Natural killer cell treated with Interleukin-12 subunit alpha and Interleukin-12 subunit beta and Interleukin-15 and Interleukin-18, amount 100 ng/mL, for 72 hours (primary cell): Measurements from ENCODE around the gene PIM3. TPM values are rescaled to one million over a fixed set of nuclear protein-coding genes. Genes with fewer than 3 reads are reported as not detected.

Experiments used
- ATAC-seq, 2 donors: fragments of 150-1000 bp; cut with Tn5 transposase in 1 of 2; sonication (Bioruptor Pico), chemical (Tn5 transposase) in 1 of 2; 2 replicates each; pipeline ENCODE4 v1.10.0; 2021
- DNase-seq: peaks from one replicate; pipeline ENCODE4 v3.0.0; 2022; ENCODE audit warnings: low spot score
- H3K27ac Mint-ChIP-seq, 2 donors: 1 replicate in 1 of 2; 2 replicates in 1 of 2; pipeline ENCODE4 v1.8.0; 2022; ENCODE audit warnings: mixed read lengths in 2 of 2, mild to moderate bottlenecking in 1 of 2, moderate library complexity in 1 of 2
- H3K27me3 Mint-ChIP-seq, 2 donors: 1 replicate in 1 of 2; 2 replicates in 1 of 2; pipeline ENCODE4 v1.8.0; 2022; ENCODE audit warnings: mixed read lengths in 2 of 2
- H3K36me3 Mint-ChIP-seq: one replicate; pipeline ENCODE4 v1.8.0; 2022; ENCODE audit warnings: mixed read lengths
- H3K4me1 Mint-ChIP-seq, 2 donors: 1 replicate in 1 of 2; 2 replicates in 1 of 2; pipeline ENCODE4 v1.8.0; 2022; ENCODE audit warnings: low read depth in 2 of 2, mixed read lengths in 2 of 2, mild to moderate bottlenecking in 1 of 2
- H3K4me3 Mint-ChIP-seq: one replicate; pipeline ENCODE4 v1.8.0; 2022; ENCODE audit warnings: mixed read lengths
- H3K9me3 Mint-ChIP-seq: 2 replicates; pipeline ENCODE4 v1.8.0; 2022; ENCODE audit warnings: mixed read lengths
- total RNA-seq, 2 donors: library from RNA; stranded (reverse); gene quantifications; one replicate each; pipeline ENCODE4 v1.2.3, GENCODE V29; 2022

Gene PIM3
- total RNA-seq, 2 donors from 2014 or later: 78.5 to 115 TPM

DNA sequence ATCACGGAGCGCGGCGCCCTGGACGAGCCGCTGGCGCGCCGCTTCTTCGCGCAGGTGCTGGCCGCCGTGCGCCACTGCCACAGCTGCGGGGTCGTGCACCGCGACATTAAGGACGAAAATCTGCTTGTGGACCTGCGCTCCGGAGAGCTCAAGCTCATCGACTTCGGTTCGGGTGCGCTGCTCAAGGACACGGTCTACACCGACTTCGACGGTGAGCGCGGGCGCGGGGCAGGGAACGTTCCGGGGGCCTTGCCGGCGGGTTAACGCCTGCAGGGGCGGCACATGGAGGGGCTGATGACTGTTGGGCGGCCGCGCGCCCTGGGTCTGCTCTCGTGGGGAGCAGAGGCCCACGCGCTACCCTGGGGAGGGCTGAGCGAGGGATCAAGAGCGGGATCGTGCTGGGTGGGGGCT, 1.0 kb downstream of the PIM3 start:
- no peak for ATAC-seq
- H3K27me3 Mint-ChIP-seq: no peaks in the 10 kb centered on the region
- H3K9me3 Mint-ChIP-seq: no peaks in the 10 kb centered on the region
- H3K36me3 Mint-ChIP-seq: no peaks in the 10 kb centered on the region
- peak; percentile 59 for DNase-seq
- H3K4me1 Mint-ChIP-seq: peaks cover 9 to 15% of the 10 kb centered on the region in 2 donors
- peak overlapping the region; percentile 58 to 71 for H3K27ac Mint-ChIP-seq
- peak overlapping the region; percentile 93 for H3K4me3 Mint-ChIP-seq

DNA sequence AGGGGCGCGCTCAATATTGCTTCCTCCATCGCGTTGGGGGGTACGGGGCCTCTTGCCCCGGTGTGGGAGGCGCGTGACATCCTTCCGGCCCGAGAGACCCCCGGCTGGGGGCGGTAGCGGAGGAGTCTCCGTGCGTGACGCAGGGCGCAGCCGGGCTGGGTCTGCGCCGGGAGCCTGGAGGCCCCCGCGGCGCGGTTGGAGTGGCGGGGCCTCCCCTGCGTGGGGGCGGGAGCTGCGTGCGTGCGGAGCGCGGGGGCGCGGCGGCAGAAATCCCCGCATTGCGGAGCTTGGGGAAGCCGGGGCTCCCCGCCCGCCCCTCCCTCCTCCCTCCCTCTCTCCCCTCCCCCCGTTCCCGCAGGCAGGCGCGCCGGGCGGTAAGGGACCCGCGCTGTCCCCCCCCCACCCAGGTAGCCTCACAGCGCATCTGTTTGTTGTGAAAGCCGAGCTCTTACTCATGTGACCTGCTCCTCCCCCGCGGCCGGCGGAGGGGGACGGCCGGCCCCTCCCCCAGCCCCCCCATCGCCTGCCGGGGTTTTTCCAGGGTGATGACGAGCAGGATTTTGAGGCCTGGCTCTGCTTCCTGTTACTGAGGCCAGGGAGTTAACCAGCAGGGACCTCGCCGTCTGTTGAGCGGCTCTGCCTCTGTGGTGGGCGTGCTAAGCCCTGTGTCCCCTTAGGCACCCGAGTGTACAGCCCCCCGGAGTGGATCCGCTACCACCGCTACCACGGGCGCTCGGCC, 1.6 kb downstream of the PIM3 start:
- ATAC-seq: peak; percentile 25 to 44
- Mint-ChIP-seq H3K27me3 (no peaks in the 10 kb centered on the region), H3K9me3 (no peaks in the 10 kb centered on the region), H3K27ac (peak overlapping the region in 1 of 2 donors; percentile 71), H3K4me1 (peaks cover 9 to 17% of the 10 kb centered on the region in 2 donors), H3K4me3 (peak overlapping the region; percentile 93), H3K36me3 (no peaks in the 10 kb centered on the region)
- DNase-seq: peak; percentile 86

DNA sequence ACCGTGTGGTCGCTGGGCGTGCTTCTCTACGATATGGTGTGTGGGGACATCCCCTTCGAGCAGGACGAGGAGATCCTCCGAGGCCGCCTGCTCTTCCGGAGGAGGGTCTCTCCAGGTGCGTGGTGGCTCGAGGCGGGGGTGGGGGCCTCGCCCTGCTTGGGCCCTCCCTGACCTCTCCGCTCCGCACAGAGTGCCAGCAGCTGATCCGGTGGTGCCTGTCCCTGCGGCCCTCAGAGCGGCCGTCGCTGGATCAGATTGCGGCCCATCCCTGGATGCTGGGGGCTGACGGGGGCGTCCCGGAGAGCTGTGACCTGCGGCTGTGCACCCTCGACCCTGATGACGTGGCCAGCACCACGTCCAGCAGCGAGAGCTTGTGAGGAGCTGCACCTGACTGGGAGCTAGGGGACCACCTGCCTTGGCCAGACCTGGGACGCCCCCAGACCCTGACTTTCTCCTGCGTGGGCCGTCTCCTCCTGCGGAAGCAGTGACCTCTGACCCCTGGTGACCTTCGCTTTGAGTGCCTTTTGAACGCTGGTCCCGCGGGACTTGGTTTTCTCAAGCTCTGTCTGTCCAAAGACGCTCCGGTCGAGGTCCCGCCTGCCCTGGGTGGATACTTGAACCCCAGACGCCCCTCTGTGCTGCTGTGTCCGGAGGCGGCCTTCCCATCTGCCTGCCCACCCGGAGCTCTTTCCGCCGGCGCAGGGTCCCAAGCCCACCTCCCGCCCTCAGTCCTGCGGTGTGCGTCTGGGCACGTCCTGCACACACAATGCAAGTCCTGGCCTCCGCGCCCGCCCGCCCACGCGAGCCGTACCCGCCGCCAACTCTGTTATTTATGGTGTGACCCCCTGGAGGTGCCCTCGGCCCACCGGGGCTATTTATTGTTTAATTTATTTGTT, 2.4 kb downstream of the PIM3 start:
- Mint-ChIP-seq H3K4me1 (peaks cover 9 to 21% of the 10 kb centered on the region in 2 donors), H3K27me3 (no peaks in the 10 kb centered on the region), H3K36me3 (no peaks in the 10 kb centered on the region), H3K27ac (peak overlapping the region; percentile 71 to 72), H3K4me3 (peak overlapping the region; percentile 93), H3K9me3 (no peaks in the 10 kb centered on the region)
- DNase-seq (peak; percentile 60), ATAC-seq (no peak)

DNA sequence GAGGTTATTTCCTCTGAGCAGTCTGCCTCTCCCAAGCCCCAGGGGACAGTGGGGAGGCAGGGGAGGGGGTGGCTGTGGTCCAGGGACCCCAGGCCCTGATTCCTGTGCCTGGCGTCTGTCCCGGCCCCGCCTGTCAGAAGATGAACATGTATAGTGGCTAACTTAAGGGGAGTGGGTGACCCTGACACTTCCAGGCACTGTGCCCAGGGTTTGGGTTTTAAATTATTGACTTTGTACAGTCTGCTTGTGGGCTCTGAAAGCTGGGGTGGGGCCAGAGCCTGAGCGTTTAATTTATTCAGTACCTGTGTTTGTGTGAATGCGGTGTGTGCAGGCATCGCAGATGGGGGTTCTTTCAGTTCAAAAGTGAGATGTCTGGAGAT, 3.1 kb downstream of the PIM3 start:
- ATAC-seq (no peak), DNase-seq (peak; percentile 45)
- no peaks in the 10 kb centered on the region for H3K27me3 Mint-ChIP-seq
- H3K36me3 Mint-ChIP-seq: no peaks in the 10 kb centered on the region
- no peaks in the 10 kb centered on the region for H3K9me3 Mint-ChIP-seq
- peak overlapping the region; percentile 93 for H3K4me3 Mint-ChIP-seq
- peaks cover 9 to 21% of the 10 kb centered on the region in 2 donors for H3K4me1 Mint-ChIP-seq
- peak overlapping the region; percentile 47 to 72 for H3K27ac Mint-ChIP-seq

- ATAC-seq: no peak
- DNase-seq: peak; percentile 48
- Mint-ChIP-seq H3K27ac (peak overlapping the region; percentile 47 to 72), H3K36me3 (no peaks in the 10 kb centered on the region), H3K4me1 (peaks cover 9 to 18% of the 10 kb centered on the region in 2 donors), H3K4me3 (no peak overlapping the region), H3K9me3 (no peaks in the 10 kb centered on the region), H3K27me3 (no peaks in the 10 kb centered on the region)
Measured at GRCh38 chr22:49964136-49965090, 3.8 kb downstream of the PIM3 start.

DNA sequence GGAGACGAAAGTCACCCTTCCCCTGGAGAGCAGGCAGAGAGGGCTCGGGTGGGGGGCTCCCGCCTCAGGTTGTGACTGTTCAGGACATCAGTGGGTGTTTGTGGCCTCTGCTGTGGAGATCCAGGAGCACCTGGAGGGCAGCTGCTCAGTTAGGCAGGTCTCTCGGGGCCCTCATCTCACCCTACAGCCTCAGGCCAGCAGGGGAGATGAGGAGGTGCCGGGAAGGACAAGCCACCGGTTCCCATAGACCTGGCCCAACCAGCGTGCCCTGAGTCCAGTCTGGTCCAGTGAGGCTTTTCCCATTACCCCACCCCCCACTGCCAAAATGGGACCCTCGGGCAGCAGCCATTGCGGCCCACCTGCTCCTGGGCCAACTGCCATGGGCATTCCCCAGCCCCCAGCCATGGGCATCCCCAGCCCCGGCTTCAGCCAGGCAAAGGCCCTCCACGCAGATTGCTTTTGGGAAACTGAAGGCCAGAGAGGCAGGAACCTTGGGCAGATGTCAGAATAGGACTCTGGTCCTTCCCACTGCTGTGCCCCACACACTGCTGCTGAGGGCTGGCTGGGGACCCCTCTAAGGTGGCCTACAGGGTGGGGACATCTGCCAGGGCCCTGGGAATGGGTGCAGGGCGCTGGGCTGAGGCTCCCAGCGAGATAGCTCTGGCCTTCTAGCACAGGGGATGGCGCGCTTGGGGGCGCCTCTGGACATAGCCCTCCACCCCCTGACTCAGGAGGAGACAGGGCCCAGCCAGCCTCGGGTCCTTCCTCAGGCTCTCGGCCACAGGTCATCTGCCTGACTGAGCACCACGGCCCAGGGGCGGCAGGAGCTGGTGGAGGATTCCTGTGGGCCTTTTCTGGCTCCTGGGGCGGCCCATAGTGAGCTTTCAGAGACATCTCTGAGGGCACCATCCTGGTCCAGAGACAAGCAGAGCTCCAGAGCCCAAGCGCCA, 4.8 kb downstream of the PIM3 start:
- Mint-ChIP-seq H3K4me3 (no peak overlapping the region), H3K9me3 (no peaks in the 10 kb centered on the region), H3K27me3 (no peaks in the 10 kb centered on the region), H3K36me3 (no peaks in the 10 kb centered on the region), H3K27ac (no peak overlapping the region), H3K4me1 (peaks cover 11 to 18% of the 10 kb centered on the region in 2 donors)
- no peak for ATAC-seq
- peak; percentile 56 for DNase-seq

- ATAC-seq (no peak), DNase-seq (peak; percentile 56)
- Mint-ChIP-seq H3K9me3 (no peaks in the 10 kb centered on the region), H3K4me1 (peaks cover 19 to 25% of the 10 kb centered on the region in 2 donors), H3K27me3 (no peaks in the 10 kb centered on the region), H3K4me3 (no peak overlapping the region), H3K36me3 (no peaks in the 10 kb centered on the region), H3K27ac (no peak overlapping the region)
Measured at GRCh38 chr22:49966041-49966773, 5.6 kb downstream of the PIM3 start.

- peaks cover 15 to 21% of the 10 kb centered on the region in 2 donors for H3K4me1 Mint-ChIP-seq
- H3K4me3 Mint-ChIP-seq: no peak overlapping the region
- DNase-seq: no peak
- no peaks in the 10 kb centered on the region for H3K27me3 Mint-ChIP-seq
- H3K36me3 Mint-ChIP-seq: no peaks in the 10 kb centered on the region
- no peak for ATAC-seq
- H3K27ac Mint-ChIP-seq: no peak overlapping the region
- H3K9me3 Mint-ChIP-seq: no peaks in the 10 kb centered on the region
Measured at GRCh38 chr22:49966774-49967705, 6.5 kb downstream of the PIM3 start.

GRCh38 chr22:49967706-49968208, 7.2 kb downstream of the PIM3 start:
- Mint-ChIP-seq H3K27me3 (no peaks in the 10 kb centered on the region), H3K36me3 (no peaks in the 10 kb centered on the region), H3K4me1 (peaks cover 15 to 21% of the 10 kb centered on the region in 2 donors), H3K9me3 (no peaks in the 10 kb centered on the region), H3K27ac (no peak overlapping the region), H3K4me3 (no peak overlapping the region)
- DNase-seq (no peak), ATAC-seq (no peak)

GRCh38 chr22:49968313-49968830, 7.8 kb downstream of the PIM3 start:
- H3K4me1 Mint-ChIP-seq: peaks cover 15 to 19% of the 10 kb centered on the region in 2 donors
- H3K9me3 Mint-ChIP-seq: no peaks in the 10 kb centered on the region
- DNase-seq (peak; percentile 55), ATAC-seq (no peak)
- no peak overlapping the region for H3K27ac Mint-ChIP-seq
- no peak overlapping the region for H3K4me3 Mint-ChIP-seq
- no peaks in the 10 kb centered on the region for H3K27me3 Mint-ChIP-seq
- no peaks in the 10 kb centered on the region for H3K36me3 Mint-ChIP-seq
